H1 (cell line): ENCODE measurements around the gene SPAG16. TPM values are rescaled to one million over a fixed set of nuclear protein-coding genes. Genes with fewer than 3 reads are reported as not detected.

Experiments used
- CTCF ChIA-PET: fragments of 300-600 bp; sonication (Branson Sonifier 250); formaldehyde crosslinking; loops from one replicate; lab custom pipeline; 2021; ENCODE audit not compliant: partially characterized antibody; lab: Charles Lee
- POLR2A ChIA-PET: fragments of 300-600 bp; sonication (Branson Sonifier 250); formaldehyde crosslinking; loops from one replicate; lab custom pipeline; 2021; ENCODE audit warnings: inconsistent platforms; ENCODE audit not compliant: partially characterized antibody; lab: Charles Lee
- DNase-seq, 2 experiments: peaks; one replicate each; pipeline versions ENCODE4 v3.0.0 to v3.0.0-alpha.2; 2010 to 2022; ENCODE audit warnings: low spot score in 2 of 2, low read depth in 1 of 2, mixed read lengths in 1 of 2
- FAIRE-seq: peaks from 2 replicates; lab custom pipeline; 2011; peaks lifted over from hg19 to GRCh38; lab: Jason Lieb, UNC
- H2AFZ ChIP-seq: 2 replicates; pipeline ENCODE4 v1.8.1; 2012; ENCODE audit warnings: low read length, inconsistent platforms
- H2AK5ac ChIP-seq: 2 replicates; pipeline ENCODE4 v1.6.1; 2013; ENCODE audit warnings: low read depth, low read length
- H2BK120ac ChIP-seq: replicated peaks from 2 replicates; pipeline ENCODE3; 2013; ENCODE audit warnings: low read depth, low read length, inconsistent platforms
- H2BK12ac ChIP-seq: 2 replicates; pipeline ENCODE4 v1.6.1; 2013; ENCODE audit warnings: low read depth, low read length
- H2BK15ac ChIP-seq: 2 replicates; pipeline ENCODE4 v1.6.1; 2013; ENCODE audit warnings: low read length
- H2BK20ac ChIP-seq: 2 replicates; pipeline ENCODE4 v1.6.1; 2013; ENCODE audit warnings: low read length
- H2BK5ac ChIP-seq: 2 replicates; pipeline ENCODE4 v1.6.1; 2013; ENCODE audit warnings: low read depth, low read length
- H3K14ac ChIP-seq: 2 replicates; pipeline ENCODE4 v1.6.1; 2013; ENCODE audit warnings: inconsistent platforms; ENCODE audit not compliant: insufficient read length
- H3K18ac ChIP-seq: 2 replicates; pipeline ENCODE4 v1.6.1; 2013; ENCODE audit warnings: low read length; ENCODE audit errors: extremely low read depth
- H3K23ac ChIP-seq: 2 replicates; pipeline ENCODE4 v1.6.1; 2013; ENCODE audit warnings: inconsistent platforms; ENCODE audit not compliant: insufficient read length
- H3K23me2 ChIP-seq: 2 replicates; pipeline ENCODE4 v1.6.1; 2013; ENCODE audit warnings: low read depth, low read length
- H3K27ac ChIP-seq: 2 replicates; pipeline ENCODE4 v1.6.1; 2011; ENCODE audit warnings: low read depth, low read length, inconsistent platforms
- H3K27me3 ChIP-seq, 4 experiments: replicated peaks in 1 of 4; 1 replicate in 1 of 4; 2 replicates in 3 of 4; pipeline versions ENCODE4 v1.6.1 to v1.8.1; 2011 to 2013; ENCODE audit warnings: low read length in 3 of 4, mild to moderate bottlenecking in 3 of 4, inconsistent platforms in 2 of 4, mixed read lengths in 2 of 4, moderate library complexity in 1 of 4; ENCODE audit not compliant: control insufficient read depth in 3 of 4, insufficient read depth in 3 of 4; ENCODE audit errors: extremely low read depth in 1 of 4
- H3K36me3 ChIP-seq, 4 experiments: 2 replicates each; pipeline versions ENCODE4 v1.6.1 to v1.8.1; 2011 to 2013; ENCODE audit warnings: mild to moderate bottlenecking in 4 of 4, low read length in 3 of 4, moderate library complexity in 2 of 4, control low read depth in 1 of 4, inconsistent platforms in 1 of 4; ENCODE audit not compliant: insufficient read depth in 4 of 4, control insufficient read depth in 2 of 4
- H3K4ac ChIP-seq: replicated peaks from 2 replicates; pipeline ENCODE3; 2013; ENCODE audit warnings: low read length, low read depth, mixed read lengths, inconsistent platforms; ENCODE audit not compliant: insufficient read length
- H3K4me1 ChIP-seq, 4 experiments: replicated peaks in 1 of 4; 1 replicate in 1 of 4; 2 replicates in 3 of 4; pipeline versions ENCODE4 v1.6.1 to v1.8.1; 2011 to 2013; ENCODE audit warnings: low read length in 3 of 4, inconsistent platforms in 2 of 4, mixed read lengths in 1 of 4; ENCODE audit not compliant: insufficient read depth in 4 of 4, control insufficient read depth in 3 of 4
- H3K4me2 ChIP-seq, 2 experiments: 2 replicates each; pipeline versions ENCODE4 v1.6.1 to v1.8.1; 2011 to 2013; ENCODE audit warnings: low read depth in 2 of 2, low read length in 2 of 2, control low read depth in 1 of 2, inconsistent platforms in 1 of 2, mild to moderate bottlenecking in 1 of 2; ENCODE audit not compliant: insufficient read depth in 1 of 2
- H3K4me3 ChIP-seq, 4 experiments: fragments of 200-600, 300-600 bp in 1 of 4; sonication (generic), shearing (Covaris generic), sonication (Bioruptor Twin) in 1 of 4; 2 replicates each; pipeline versions ENCODE4 v1.5.1 to v1.8.1; 2011 to 2016; ENCODE audit warnings: low read length in 4 of 4, low read depth in 3 of 4, control low read depth in 2 of 4, inconsistent platforms in 2 of 4, mild to moderate bottlenecking in 2 of 4, mixed read lengths in 1 of 4, moderate library complexity in 1 of 4; ENCODE audit not compliant: insufficient read depth in 2 of 4; ENCODE audit errors: extremely low read depth in 1 of 4
- H3K56ac ChIP-seq: replicated peaks from 2 replicates; pipeline ENCODE3; 2013; ENCODE audit warnings: low read depth, mild to moderate bottlenecking, mixed read lengths, low read length, inconsistent platforms; ENCODE audit not compliant: insufficient read length
- H3K79me1 ChIP-seq: 2 replicates; pipeline ENCODE4 v1.6.1; 2013; ENCODE audit warnings: low read depth, low read length, control low read depth
- H3K79me2 ChIP-seq, 2 experiments: 2 replicates each; pipeline versions ENCODE4 v1.6.1 to v1.8.1; 2012 to 2013; ENCODE audit warnings: low read length in 2 of 2, mild to moderate bottlenecking in 2 of 2, inconsistent platforms in 1 of 2; ENCODE audit not compliant: insufficient read depth in 2 of 2, control insufficient read depth in 1 of 2
- H3K9ac ChIP-seq, 4 experiments: replicated peaks in 1 of 4; 1 replicate in 1 of 4; 2 replicates in 3 of 4; pipeline versions ENCODE4 v1.6.1 to v1.8.1; 2011 to 2013; ENCODE audit warnings: low read depth in 3 of 4, low read length in 3 of 4, control low read depth in 2 of 4, mild to moderate bottlenecking in 2 of 4, moderate library complexity in 2 of 4, inconsistent platforms in 1 of 4; ENCODE audit errors: extremely low read depth in 1 of 4
- H3K9me3 ChIP-seq, 2 experiments: 2 replicates each; pipeline versions ENCODE4 v1.6.1 to v1.8.1; 2012 to 2013; ENCODE audit warnings: mild to moderate bottlenecking in 2 of 2, moderate library complexity in 2 of 2, control low read depth in 1 of 2, inconsistent platforms in 1 of 2, low read depth in 1 of 2, low read length in 1 of 2, mixed read lengths in 1 of 2; ENCODE audit not compliant: insufficient read depth in 2 of 2
- H4K20me1 ChIP-seq, 2 experiments: replicated peaks in 1 of 2; 2 replicates each; pipeline versions ENCODE3 to v1.8.1; 2011 to 2013; ENCODE audit warnings: inconsistent platforms in 2 of 2, low read length in 2 of 2, mild to moderate bottlenecking in 1 of 2; ENCODE audit not compliant: insufficient read depth in 2 of 2, control insufficient read depth in 1 of 2
- H4K5ac ChIP-seq: 2 replicates; pipeline ENCODE4 v1.6.1; 2013; ENCODE audit warnings: low read length, low read depth, mixed read lengths, inconsistent platforms; ENCODE audit not compliant: insufficient read length
- H4K8ac ChIP-seq: 2 replicates; pipeline ENCODE4 v1.8.0; 2013; ENCODE audit warnings: mild to moderate bottlenecking, moderate library complexity, low read length, inconsistent platforms; ENCODE audit not compliant: insufficient read depth; ENCODE audit errors: extremely low read depth
- H4K91ac ChIP-seq: replicated peaks from 2 replicates; pipeline ENCODE3; 2013; ENCODE audit warnings: low read length, mixed read lengths, inconsistent platforms; ENCODE audit not compliant: insufficient read length
- ASH2L ChIP-seq: fragments of 200-600, 300-600 bp; sonication (generic); IDR thresholded peaks from one replicate; pipeline ENCODE4 v1.7.1; 2017; ENCODE audit warnings: low read length
- EP300 ChIP-seq, 2 experiments: IDR thresholded peaks; 1 replicate in 1 of 2; 2 replicates in 1 of 2; pipeline ENCODE4 v1.6.1; 2011 to 2012; ENCODE audit warnings: low read depth in 2 of 2, low read length in 2 of 2, mild to moderate bottlenecking in 2 of 2, borderline replicate concordance in 1 of 2, inconsistent platforms in 1 of 2, moderate library complexity in 1 of 2
- FOSL1 ChIP-seq: IDR thresholded peaks from 2 replicates; pipeline ENCODE4 v1.6.1; 2011; ENCODE audit warnings: mild to moderate bottlenecking, low read depth, low read length, moderate library complexity; ENCODE audit not compliant: insufficient read depth
- RFX5 ChIP-seq: IDR thresholded peaks from 2 replicates; pipeline ENCODE4 v1.6.1; 2011; ENCODE audit warnings: low read depth, low read length, improper control_type of control experiment, borderline replicate concordance
- SAP30 ChIP-seq: fragments of 300-600 bp; sonication (generic); IDR thresholded peaks from 2 replicates; pipeline ENCODE4 v1.7.1; 2012; ENCODE audit warnings: low read length, moderate library complexity, mild to moderate bottlenecking, inconsistent platforms; ENCODE audit not compliant: insufficient read depth, insufficient replicate concordance
- SIX5 ChIP-seq: IDR thresholded peaks from 2 replicates; pipeline ENCODE4 v1.6.1; 2011; ENCODE audit warnings: mild to moderate bottlenecking, low read depth, low read length
- YY1 ChIP-seq: IDR thresholded peaks from 2 replicates; pipeline ENCODE4 v1.6.1; 2011; ENCODE audit warnings: low read depth, mild to moderate bottlenecking, low read length
- WGBS, 2 experiments: shearing (Covaris generic) in 1 of 2; methylation state at CpG; one replicate each; pipeline versions ENCODE4 v1.1.6 to v1.1.7; 2013 to 2015; ENCODE audit warnings: low lambda C conversion rate in 2 of 2, mixed read lengths in 2 of 2, inconsistent platforms in 1 of 2, low coverage in 1 of 2, missing lambda C conversion rate in 1 of 2; ENCODE audit not compliant: insufficient replicate concordance in 2 of 2, insufficient coverage in 1 of 2, insufficient read length in 1 of 2; ENCODE audit errors: extremely low coverage in 1 of 2, missing lambda C conversion rate in 1 of 2; 5-methylcytosine and 5-hydroxymethylcytosine counted together
- polyA plus RNA-seq, 7 experiments: library from polyadenylated mRNA; depleted of rRNA in 3 of 7; stranded (reverse) in 5 of 7; unstranded in 2 of 7; fragments of >200 nt in 5 of 7; fragments of 200-250 nt in 2 of 7; gene quantifications; 1 replicate in 5 of 7; 2 replicates in 1 of 7; 4 replicates in 1 of 7; pipeline versions ENCODE4 v1.2.1 to v1.2.3, GENCODE V29; 2011 to 2013; ENCODE audit warnings: missing spikeins in 2 of 7, mixed read lengths in 2 of 7
- total RNA-seq: library from RNA; stranded (reverse); fragmentation: NEBNext Ultra II Directional; extraction: Animal tissue kit (Norgen Biotek cat#: 25700); gene quantifications from 2 replicates; pipeline ENCODE4 v1.2.1, GENCODE V29; 2021
- TF ChIP-seq, protein P1 (sequence below): IDR thresholded peaks from 2 replicates; pipeline ENCODE4 v1.6.1; 2011; ENCODE audit warnings: low read length, improper control_type of control experiment

SPAG16 gene
- total and polyA plus RNA-seq, 2 of the 8 experiments (the other 6 are each of a cell fraction or from before 2014, with no cell fraction given), result 6.0 to 14.9 TPM

DNA sequence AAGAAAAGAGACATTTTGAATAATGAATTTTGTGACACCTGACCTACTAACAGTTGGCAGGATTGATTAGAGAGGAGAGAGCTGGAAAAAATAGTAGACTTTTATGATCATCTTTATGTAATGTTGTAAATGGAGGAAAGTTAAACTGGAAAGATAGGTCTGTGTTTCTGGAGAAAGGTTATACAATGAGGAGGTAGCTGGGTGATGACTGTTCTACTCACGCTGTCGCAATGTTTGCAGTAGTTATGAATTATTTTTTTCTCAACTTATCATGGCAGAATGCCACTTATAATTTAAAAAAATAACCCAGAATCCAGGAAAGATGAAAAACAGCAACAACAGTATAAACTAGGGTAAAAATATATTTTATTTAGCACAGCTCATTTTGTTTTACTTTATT, 364.9 kb downstream of the SPAG16 start:
- 92% methylated on average over 2 of the region's 2 CpGs; no CpG with 5 or more reads in 1 of the 2 experiments for WGBS, 2 experiments
- Histone ChIP-seq H4K20me1 (no peaks in the 10 kb centered on the region), H3K9ac (no peak overlapping the region), H4K8ac (no peak overlapping the region), H3K27me3 (no peaks in the 10 kb centered on the region), H3K4me1 (no peaks in the 10 kb centered on the region), H3K79me1 (no peaks in the 10 kb centered on the region), H4K5ac (no peak overlapping the region), H2BK12ac (no peak overlapping the region), H3K4ac (no peak overlapping the region), H2BK15ac (no peak overlapping the region), H3K4me2 (no peak overlapping the region), H3K27ac (no peak overlapping the region), H2BK20ac (no peak overlapping the region), H2AFZ (no peak overlapping the region), H2AK5ac (no peak overlapping the region), H3K23ac (no peak overlapping the region), H3K36me3 (no peaks in the 10 kb centered on the region), H3K18ac (no peak overlapping the region), H3K23me2 (no peaks in the 10 kb centered on the region), H2BK120ac (no peak overlapping the region), H3K56ac (no peak overlapping the region), H3K14ac (no peak overlapping the region), H2BK5ac (no peak overlapping the region), H3K4me3 (no peak overlapping the region), H3K9me3 (no peaks in the 10 kb centered on the region), H4K91ac (no peak overlapping the region), H3K79me2 (no peaks in the 10 kb centered on the region)
- FAIRE-seq (no peak), DNase-seq (no peak)
- ChIA-PET CTCF (interaction anchor here (0.6 to 1.2 kb wide), 3 partner anchors 9 to 370 kb away, joined by 3 to 4 read pairs (median 3); no protein-coding TSS in a partner anchor), POLR2A (no interaction called here)
- TF ChIP-seq SIX5 (no peak), YY1 (no peak), FOSL1 (no peak), RFX5 (no peak), EP300 (IDR thresholded peaks at IDR 0.05; ENCODE audit: borderline replicate concordance in 1 of 2, low read depth in 2 of 2, low read length in 2 of 2) (no peak), ASH2L (no peak), SAP30 (no peak)
- TF ChIP-seq, protein P1, sequence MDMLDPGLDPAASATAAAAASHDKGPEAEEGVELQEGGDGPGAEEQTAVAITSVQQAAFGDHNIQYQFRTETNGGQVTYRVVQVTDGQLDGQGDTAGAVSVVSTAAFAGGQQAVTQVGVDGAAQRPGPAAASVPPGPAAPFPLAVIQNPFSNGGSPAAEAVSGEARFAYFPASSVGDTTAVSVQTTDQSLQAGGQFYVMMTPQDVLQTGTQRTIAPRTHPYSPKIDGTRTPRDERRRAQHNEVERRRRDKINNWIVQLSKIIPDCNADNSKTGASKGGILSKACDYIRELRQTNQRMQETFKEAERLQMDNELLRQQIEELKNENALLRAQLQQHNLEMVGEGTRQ, result no peak
